ENCODE measurements around the gene KCNC4.

- no peak for TF ChIP-seq CTCF (conservative IDR thresholded peaks at IDR 0.05 in 1 of 2, IDR thresholded peaks at IDR 0.05 in 1 of 2; ENCODE audit: extremely low read depth in 1 of 2, insufficient read depth in 1 of 2, low read depth in 1 of 2, low read length in 2 of 2)
- TF ChIP-seq EZH2 (IDR thresholded peaks at IDR 0.05; ENCODE audit: borderline replicate concordance, low read length) = no peak
These were observed 39.1 kb downstream of the KCNC4 start for GRCh38 chr1:110249256-110249655.

Measured in mammary epithelial cell (primary cell).